Ovary (tissue), 9 donors: ENCODE results near the gene OGFOD3. TPM values are rescaled to one million over a fixed set of nuclear protein-coding genes. Genes with fewer than 3 reads are reported as not detected.
A peak's percentile ranks its signal among the peaks of the same experiment; 100 is the strongest.

Experiments used
- DNase-seq, 5 donors: peaks; one replicate each; pipeline ENCODE4 v3.0.0-alpha.2; 2019 to 2020
- H3K27ac ChIP-seq, 2 donors: fragments of 200-600 bp; one replicate each; pipeline versions ENCODE4 v1.5.1 to v1.8.0; 2019 to 2022
- H3K27me3 ChIP-seq: fragments of 200-600 bp; one replicate; pipeline ENCODE4 v1.8.0; 2022
- H3K36me3 ChIP-seq: fragments of 200-600 bp; sonication (generic); one replicate; pipeline ENCODE4 v1.5.1; 2019
- H3K4me1 ChIP-seq: one replicate; pipeline ENCODE4 v1.8.1; 2013; ENCODE audit warnings: mild to moderate bottlenecking, moderate library complexity; ENCODE audit not compliant: insufficient read depth
- H3K4me3 ChIP-seq: fragments of 200-600 bp; sonication (generic); one replicate; pipeline ENCODE4 v1.5.1; 2017
- H3K9me3 ChIP-seq, 2 donors: fragments of 200-600 bp in 1 of 2; sonication (generic) in 1 of 2; one replicate each; pipeline versions ENCODE4 v1.5.1 to v1.8.1; 2013 to 2019; ENCODE audit warnings: mild to moderate bottlenecking in 1 of 2, moderate library complexity in 1 of 2
- CTCF ChIP-seq, 3 donors: fragments of 450-650 bp in 2 of 3; fragments of 200-600 bp in 1 of 3; IDR thresholded peaks; one replicate each; pipeline versions ENCODE4 v1.5.1 to v1.8.0; 2016 to 2022; ENCODE audit warnings: antibody characterized with exemption in 3 of 3, mild to moderate bottlenecking in 1 of 3
- EP300 ChIP-seq: sonication (generic); formaldehyde crosslinking; IDR thresholded peaks from one replicate; pipeline ENCODE4 v1.6.1; 2017; ENCODE audit warnings: antibody characterized with exemption
- POLR2A ChIP-seq: fragments of 450-650 bp; IDR thresholded peaks from one replicate; pipeline ENCODE4 v1.6.1; 2017; ENCODE audit warnings: antibody characterized with exemption, mild to moderate bottlenecking, moderate library complexity
- WGBS, 3 donors: extraction: QIAGEN DNeasy Blood & Tissue Kit in 1 of 3; methylation state at CpG; one replicate each; pipeline versions ENCODE4 v1.1.5 to v1.1.7; 2013 to 2017; 5-methylcytosine and 5-hydroxymethylcytosine counted together
- intact Hi-C, 4 donors: fragments of 100-400 bp; cut with DNase I; formaldehyde crosslinking; loops; one replicate each; pipeline versions ENCODE4 v1.11.0 to v1.15.1; 2022 to 2023
- polyA plus RNA-seq, 2 donors: library from polyadenylated mRNA; stranded (reverse); fragments of 200-250 nt in 1 of 2; fragments of 350-450 nt in 1 of 2; fragmentation: Illumina TruSeq in 1 of 2; extraction: RNeasy Lipid Tissue Mini Kit (QIAGEN cat#74804) in 1 of 2; gene quantifications; one replicate each; pipeline ENCODE4 v1.2.3, GENCODE V29; 2013 to 2014
- total RNA-seq, 7 donors: library from RNA; depleted of rRNA in 2 of 7; stranded (reverse); fragments of >200 nt in 2 of 7; fragmentation: NEBNext Ultra II Directional in 3 of 7; extraction: Animal tissue kit (Norgen Biotek cat#: 25700) in 3 of 7; gene quantifications; one replicate each; pipeline versions ENCODE4 v1.1.0 to v1.2.4, GENCODE V29; 2016 to 2023
- donor health status: DM: no; HTN: no; CAD: no; lungs with moderate emphysema.
- donor health status: DM: no; HTN: no; CAD: no.
- donor health status: Bipolar disorder and iron deficiency.
- donor health status: DM: yes; HTN: yes; CAD: no.
- donor health status: DM: no; HTN: no; CAD: no.
- donor health status: DM: yes; HTN: yes; CAD: no.

OGFOD3 gene
- total and polyA plus RNA-seq, 9 donors = 14.4 to 37.8 (median 29.4) TPM

- intact Hi-C loops = no loop called here
- Histone ChIP-seq H3K4me3 (no peak overlapping the region), H3K27ac (no peak overlapping the region), H3K4me1 (peaks cover 7% of the 10 kb centered on the region), H3K27me3 (peaks cover 6% of the 10 kb centered on the region), H3K36me3 (no peaks in the 10 kb centered on the region), H3K9me3 (no peaks in the 10 kb centered on the region)
- DNase-seq = peak in 1 of 5 donors; percentile 27
- TF ChIP-seq POLR2A = no peak
- no peak for TF ChIP-seq CTCF (IDR thresholded peaks at IDR 0.05)
- no peak for TF ChIP-seq EP300
- WGBS, 3 donors = 35 to 50% (median 44%) methylated on average over 33 to 41 of the region's 41 CpGs
These were observed 45.9 kb downstream of the OGFOD3 start for GRCh38 chr17:82372249-82373071.

GRCh38 chr17:82371333-82372248 is 46.8 kb downstream of the OGFOD3 start, which contains the start of gene UTS2R:
TSS of gene UTS2R (plus strand) at chr17:82371765. CDS start at chr17:82374325, 2,560 bp downstream.
- Histone ChIP-seq H3K27me3 (peaks cover 6% of the 10 kb centered on the region), H3K4me3 (peak within 1 kb of the TSS; percentile 14), H3K4me1 (peaks cover 7% of the 10 kb centered on the region), H3K27ac (no peak within 1 kb of the TSS), H3K36me3 (no peaks in the 10 kb centered on the region), H3K9me3 (no peaks in the 10 kb centered on the region)
- TF ChIP-seq EP300 (no peak), POLR2A (no peak), CTCF (IDR thresholded peaks at IDR 0.05) (no peak)
- DNase-seq = peak in 1 of 5 donors; percentile 6
- WGBS, 3 donors = 2 to 3% (median 2%) methylated on average over 39 to 109 of the region's 109 CpGs
- intact Hi-C loops = no loop called here

- intact Hi-C loops = no loop called here
- DNase-seq = no peak
- Histone ChIP-seq H3K27me3 (peaks cover 6% of the 10 kb centered on the region), H3K9me3 (no peaks in the 10 kb centered on the region), H3K4me1 (peaks cover 7% of the 10 kb centered on the region), H3K4me3 (peak overlapping the region; percentile 14), H3K27ac (no peak overlapping the region), H3K36me3 (no peaks in the 10 kb centered on the region)
- WGBS, 3 donors = 17 to 23% (median 19%) methylated on average over 38 of the region's 38 CpGs
- TF ChIP-seq CTCF (IDR thresholded peaks at IDR 0.05) (no peak), POLR2A (no peak), EP300 (no peak)
These were observed 47.7 kb downstream of the OGFOD3 start for GRCh38 chr17:82370471-82371332.

GRCh38 chr17:82369211-82369610 is 49.2 kb downstream of the OGFOD3 start:
- peaks cover 6% of the 10 kb centered on the region for H3K27me3 ChIP-seq
- no peaks in the 10 kb centered on the region for H3K36me3 ChIP-seq
- WGBS, 3 donors = 90 to 91% (median 91%) methylated on average over 6 to 7 of the region's 7 CpGs
- no peaks in the 10 kb centered on the region for H3K9me3 ChIP-seq
- H3K4me3 ChIP-seq = no peak overlapping the region
- DNase-seq = no peak
- no peak overlapping the region for H3K27ac ChIP-seq
- intact Hi-C loops = no loop called here
- H3K4me1 ChIP-seq = peaks cover 7% of the 10 kb centered on the region
- TF ChIP-seq POLR2A (no peak), EP300 (no peak), CTCF (IDR thresholded peaks at IDR 0.05) (no peak)
